ENCODE measurements around the gene IPCEF1.
"Not testable (repeated sequence)": the region's sequence is repeated elsewhere in the genome, so short reads cannot be mapped to it uniquely, and the experiment has no call there.

Gene IPCEF1

DNA sequence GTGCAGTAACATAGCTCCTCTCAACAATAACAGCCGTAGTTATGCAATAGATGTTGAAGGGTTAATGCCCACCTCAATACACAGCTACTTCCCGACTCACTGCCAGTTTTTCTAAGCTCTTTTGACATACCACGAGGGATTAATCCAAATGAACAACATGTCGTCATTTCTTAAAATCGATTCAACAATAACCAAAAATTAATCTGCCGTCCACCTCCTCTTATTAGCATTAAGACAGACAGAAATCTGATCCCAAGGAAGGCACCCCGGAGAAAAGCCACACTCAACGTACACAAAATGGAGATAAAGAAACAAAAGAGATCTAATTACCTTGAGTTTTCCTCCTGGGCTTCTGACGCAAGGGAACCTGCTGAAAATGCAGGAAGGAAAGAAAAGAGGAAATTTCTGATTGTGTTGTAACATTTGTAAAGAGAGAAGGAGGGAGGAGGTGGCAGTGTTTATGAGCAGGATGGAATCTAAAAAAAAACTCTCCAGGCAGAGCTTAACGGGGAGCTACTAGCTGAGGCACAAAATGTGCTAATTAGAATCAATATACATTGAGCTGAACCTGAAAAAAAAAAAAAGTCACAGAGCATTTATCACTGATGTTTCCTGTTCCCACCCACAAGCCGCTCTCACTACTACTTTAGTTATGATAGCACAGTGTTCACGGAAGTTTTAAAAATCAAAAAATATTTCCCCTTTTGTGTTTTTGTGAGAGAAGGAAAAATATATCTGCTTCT lies 109.3 kb downstream of the IPCEF1 start:
- DNase-seq (ENCODE audit: low read depth in 2 of 2), result no peak

DNA sequence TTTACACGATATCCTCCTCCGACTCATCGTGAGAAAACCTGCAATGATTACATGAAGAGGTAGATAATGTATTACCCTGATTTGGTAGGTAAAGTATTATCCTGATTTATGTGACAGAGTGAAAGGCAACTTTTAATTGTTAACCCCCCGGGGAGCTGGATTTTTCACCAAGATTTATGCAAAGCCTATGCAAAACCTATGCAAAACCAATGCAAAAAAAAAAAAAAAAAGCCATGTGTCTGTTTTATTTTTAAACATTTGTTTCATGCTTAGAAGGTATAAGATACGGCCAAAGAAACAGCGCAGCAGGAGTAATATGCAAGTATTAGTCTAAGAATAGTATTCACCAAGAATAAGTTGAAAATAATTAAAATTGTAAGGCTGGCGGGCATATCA lies 109.9 kb downstream of the IPCEF1 start:
- no peak for DNase-seq (ENCODE audit: low read depth in 2 of 2)

DNA sequence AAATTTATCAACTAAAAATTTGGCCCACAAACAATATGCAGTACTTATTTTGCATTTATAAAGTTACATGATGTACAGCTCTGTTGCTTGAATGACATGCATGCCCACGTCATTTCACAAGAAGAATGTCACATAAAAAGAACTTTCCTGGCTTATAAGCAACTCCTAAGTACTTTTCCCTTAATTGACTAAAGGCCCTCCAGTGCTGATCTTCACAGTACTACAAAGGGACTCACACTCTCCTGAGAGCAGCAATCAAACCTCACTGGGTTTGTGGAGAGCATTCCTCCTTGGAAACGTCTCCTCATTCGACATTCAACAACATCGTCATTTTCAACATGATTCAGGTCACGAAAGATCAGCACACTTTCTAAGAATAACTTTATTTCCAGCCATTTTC lies 111.1 kb downstream of the IPCEF1 start:
- no peak for DNase-seq (ENCODE audit: low read depth in 2 of 2)

DNA sequence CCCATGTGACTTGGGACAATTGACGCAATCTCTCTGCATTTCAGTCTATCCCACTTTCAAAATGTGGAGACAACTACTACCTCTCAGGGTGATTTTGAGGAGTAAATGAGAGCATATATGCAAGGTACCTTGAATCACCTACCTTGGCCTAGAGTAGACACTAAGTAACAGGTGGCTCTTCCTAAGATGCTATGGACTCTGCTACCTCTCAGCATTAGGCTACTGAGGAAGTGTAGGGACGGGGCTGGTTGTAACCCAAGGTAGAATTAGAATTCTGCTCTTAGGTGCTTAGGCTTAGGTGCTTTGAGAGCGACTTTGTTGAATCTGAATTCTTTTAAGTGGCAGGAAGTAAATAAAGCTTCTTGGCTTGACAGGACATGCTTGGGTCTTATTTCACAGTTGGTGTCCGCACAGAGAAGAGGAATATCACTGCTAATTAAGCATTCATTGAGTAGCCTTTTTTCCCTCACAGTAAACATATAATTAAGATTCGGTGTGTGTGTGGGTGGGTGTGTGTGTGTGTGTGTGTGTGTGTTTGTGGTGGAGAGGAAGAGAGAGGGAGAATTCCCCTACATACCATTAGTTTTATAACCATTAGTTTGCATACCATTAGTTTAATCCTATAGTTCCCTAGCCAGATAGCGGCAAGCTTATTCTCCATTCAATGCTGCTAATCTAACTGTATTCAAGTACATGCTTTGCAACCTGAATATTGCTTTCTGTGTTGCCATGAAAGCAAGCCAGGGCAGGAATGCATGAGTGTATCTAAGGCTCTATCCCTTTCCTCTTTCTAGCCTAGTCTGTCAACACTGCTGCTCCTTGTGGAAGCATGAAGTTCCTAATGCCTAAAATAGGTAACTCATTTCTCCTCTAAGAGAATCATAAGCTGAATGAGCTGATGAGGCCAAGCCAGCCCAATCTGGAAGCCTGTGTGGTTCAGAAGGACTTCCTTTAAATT lies 112.5 kb downstream of the IPCEF1 start:
- no peak for DNase-seq (ENCODE audit: low read depth in 2 of 2)

DNA sequence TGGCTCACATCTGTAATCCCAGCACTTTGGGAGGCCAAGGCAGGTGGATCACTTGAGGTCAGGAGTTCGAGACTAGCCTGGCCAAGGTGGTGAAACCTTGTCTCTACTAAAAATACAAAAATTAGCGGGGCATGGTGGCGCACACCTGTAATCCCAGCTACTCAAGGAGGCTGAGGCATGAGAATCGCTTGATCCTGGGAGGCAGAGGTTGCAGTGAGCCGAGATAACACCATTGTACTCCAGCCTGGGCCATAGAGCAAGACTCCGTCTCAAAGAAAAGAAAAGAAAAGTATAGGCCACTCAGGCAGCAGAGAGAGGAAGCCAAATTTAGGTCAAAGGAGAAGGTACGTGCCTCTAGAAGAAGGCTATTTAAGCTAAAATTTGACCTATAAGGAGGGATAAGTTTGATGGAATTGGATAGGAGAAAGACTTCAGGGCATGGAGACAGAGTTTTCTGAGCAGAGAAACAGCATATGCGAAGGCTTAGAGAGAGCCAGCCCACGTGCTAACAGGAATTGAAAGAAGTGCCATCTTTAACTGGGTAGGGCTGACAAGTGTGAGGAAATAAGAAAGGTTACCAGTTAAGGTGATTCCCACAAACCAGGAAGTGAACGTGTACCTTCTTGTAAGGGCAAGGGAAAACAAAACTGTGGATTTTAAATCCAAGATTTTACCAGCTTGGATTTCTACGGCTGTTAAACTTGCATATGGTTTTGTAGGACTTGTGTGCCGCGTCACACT lies 113.8 kb downstream of the IPCEF1 start:
- no peak for DNase-seq (ENCODE audit: low read depth in 2 of 2)

DNA sequence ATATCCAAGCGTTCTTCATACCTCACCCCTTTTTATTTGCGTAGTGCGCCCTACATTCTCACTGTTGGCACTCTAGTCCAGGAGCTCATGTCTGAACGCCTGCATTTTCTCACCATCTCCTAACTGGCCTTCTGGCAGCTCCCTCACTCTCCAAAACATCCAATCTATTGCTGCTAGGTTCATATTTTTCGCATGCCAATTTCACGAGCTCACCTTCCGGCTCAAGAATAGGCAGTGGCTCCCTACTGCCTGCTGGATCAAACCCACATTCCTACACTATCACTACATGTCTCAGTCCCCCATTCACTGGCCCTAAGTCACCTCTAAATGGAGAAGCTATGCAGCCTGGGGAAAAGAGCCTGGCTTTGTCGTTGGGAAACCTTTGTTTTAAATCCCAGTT lies 115.0 kb downstream of the IPCEF1 start:
- no peak for DNase-seq (ENCODE audit: low read depth in 2 of 2)

DNA sequence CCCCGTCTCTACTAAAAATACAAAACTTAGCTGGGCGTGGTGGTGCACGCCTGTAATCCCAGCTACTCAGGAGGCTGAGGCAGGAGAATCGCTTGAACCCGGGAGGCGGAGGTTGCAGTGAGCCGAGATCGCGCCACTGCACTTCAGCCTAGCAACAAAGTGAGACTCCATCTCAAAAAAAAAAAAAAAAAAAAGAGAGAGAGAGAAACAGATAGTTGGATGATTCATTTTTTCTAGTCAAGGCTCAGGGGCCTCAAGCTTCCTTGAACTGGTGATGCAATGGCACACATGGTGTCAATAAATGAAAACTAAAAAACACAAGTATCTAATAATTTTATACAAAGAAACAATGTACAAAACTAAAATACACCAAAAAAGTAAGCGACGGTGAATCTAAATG lies 115.5 kb downstream of the IPCEF1 start:
- DNase-seq (ENCODE audit: low read depth in 2 of 2), result not testable (repeated sequence)

DNA sequence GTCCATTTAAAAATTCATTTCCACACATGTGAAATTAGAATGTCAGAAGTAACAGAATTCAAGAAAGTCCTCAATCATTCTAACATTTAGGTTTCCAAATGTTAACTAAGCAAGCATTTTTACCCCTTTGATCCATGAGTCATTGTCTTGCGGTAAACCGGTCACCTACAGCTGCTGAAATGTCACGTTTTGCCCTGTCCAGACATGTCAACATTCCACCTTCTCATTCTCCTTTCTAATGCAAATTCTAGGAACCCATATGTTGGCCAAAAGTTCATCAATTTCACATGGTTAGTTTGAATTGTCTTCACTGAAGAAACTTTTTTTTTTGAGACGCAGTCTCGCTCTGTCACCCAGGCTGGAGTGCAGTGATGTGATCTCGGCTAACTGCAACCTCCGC lies 117.2 kb downstream of the IPCEF1 start:
- DNase-seq (ENCODE audit: low read depth in 2 of 2), result no peak

DNA sequence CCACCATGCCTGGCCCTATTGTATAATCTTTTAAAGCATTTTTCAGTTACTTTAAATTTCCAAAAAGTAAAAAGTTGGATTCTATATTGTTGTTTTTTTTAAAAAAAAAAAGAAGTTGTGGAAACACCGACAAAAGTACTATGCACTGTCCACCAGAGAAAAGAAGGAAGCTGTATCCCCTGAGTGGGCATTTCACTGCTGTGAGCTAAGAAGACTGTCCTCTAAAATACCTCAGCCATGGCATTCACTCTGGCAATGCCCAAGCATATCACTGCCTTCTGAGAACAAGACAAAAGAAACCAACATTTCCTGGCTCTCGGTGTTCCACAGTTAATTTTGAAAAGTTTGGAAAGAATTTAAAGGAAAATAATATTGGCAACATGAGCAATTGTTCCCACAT lies 117.8 kb downstream of the IPCEF1 start:
- DNase-seq (ENCODE audit: low read depth in 2 of 2), result no peak

DNA sequence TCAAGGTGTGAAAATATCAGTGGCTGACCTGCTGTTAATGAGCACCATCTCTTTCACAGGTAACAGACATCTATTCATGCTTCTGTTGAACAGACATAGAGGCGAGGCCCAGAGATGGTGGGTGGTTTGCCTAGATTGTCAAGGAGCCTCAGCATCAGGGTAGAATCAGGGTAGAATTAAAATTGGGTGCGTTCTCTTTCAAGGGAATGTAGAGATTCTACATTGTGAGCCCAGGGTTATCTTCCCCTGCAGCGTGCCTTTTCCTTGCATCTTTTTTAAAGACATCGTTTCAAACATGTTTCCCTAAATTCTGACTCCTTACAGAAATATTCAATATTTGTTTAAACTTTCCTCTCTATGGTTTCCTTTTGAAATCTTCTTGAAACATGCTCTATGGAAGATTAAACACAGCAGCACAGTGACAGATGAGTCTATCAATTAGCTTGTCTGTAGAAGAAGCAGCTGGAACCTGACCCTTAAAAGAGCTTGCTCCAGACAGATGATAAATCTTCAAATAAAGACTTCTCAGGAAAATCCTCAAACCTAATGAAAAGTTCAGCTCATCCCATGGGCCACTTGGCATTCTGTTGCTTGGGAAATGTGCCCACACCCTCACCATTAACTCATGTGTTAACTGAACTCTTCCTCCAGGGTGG lies 119.8 kb downstream of the IPCEF1 start:
- no peak for DNase-seq (ENCODE audit: low read depth in 2 of 2)

DNA sequence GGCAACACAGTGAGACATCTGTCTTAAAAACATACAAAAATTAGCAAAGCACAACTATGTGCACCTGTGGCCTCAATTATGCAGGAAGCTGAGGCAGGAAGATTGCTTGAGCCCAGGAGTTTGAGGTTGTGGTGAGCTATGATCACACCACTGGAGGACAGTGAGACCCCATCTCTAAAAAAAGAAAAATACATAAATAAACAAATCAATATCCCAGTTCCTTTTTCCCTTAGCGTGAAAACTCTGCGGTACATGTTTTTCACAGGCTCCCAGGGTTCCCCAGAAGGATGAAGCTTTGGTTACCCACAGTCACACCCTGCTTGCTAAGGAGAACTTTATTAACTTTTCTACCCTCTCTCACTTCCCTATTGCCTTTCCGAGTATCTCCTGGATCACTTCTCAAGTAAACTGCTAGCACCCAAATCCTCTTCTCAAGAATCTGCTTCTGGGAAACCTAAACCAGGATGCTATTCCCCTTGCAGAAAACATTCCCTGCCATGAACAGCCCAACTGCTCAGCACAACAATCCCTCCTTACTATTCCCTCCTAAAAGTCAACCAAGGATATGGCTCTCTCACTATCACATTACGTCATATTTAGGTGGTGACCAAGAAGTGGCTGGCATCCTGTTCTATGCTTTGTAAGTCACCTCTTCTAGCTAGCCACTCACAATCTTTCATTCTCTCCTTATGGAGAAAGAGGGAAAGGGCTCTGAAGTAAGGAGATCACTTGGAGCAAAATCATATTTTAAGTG lies 122.4 kb downstream of the IPCEF1 start:
- no peak for DNase-seq (ENCODE audit: low read depth in 2 of 2)

DNA sequence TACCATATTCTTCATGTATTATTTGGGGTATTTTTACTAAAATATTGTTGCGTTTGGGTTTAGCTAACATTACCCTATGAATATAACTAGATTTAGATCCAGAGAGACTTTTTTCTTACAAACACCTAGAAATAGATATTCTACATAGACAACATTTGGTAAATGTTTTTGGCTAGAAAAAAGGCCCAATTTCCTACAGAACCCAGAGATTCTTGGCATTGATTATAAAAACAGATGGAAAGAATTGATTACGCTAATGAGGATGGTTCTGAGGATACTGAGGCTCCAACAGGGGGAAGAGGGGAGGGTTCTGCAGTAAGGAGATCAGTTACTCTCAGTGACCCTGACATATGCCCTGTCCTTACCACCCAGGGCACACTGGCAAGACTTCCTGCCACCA lies 123.2 kb downstream of the IPCEF1 start:
- no peak for DNase-seq (ENCODE audit: low read depth in 2 of 2)

DNA sequence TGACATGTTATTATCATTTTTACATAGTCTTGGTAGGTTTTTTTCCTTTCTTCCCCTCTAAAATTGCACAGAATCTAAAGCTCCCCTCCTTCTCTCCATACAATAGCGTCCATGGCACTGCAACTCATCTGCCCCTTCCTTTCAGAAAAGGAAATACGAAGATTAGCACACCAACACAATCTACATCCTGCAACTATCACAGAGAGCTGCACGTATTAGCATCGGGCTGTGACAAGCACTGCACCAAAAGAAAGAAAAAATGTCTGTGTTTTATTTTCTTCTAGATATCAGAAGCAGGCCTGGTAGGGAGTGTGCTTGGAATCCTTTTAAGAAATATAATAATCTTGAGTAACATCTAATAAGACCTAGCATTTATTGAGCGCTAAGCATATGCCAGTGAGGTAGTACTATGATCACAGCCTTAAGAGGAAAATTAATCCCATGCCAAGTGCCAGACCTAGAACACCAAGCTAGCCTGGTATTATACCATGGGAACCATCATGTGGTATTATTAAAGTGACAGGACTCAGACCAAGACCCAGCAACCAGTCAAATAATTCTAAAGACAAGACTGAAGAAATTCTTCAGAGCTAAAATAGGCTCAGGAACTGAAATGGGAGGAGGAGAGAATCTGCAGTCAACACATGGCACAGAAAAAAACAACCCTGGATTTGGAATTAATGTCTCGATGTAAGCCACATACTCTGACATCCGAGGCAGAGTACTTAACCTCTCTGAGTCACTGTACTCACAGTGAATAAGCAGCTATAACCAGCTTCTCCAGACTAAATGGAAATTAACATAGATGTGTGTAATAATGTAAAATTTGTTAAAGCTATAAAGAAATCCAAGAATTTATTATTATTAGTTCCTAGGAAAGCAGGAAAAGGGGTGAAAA lies 124.3 kb downstream of the IPCEF1 start:
- DNase-seq (ENCODE audit: low read depth in 2 of 2), result no peak

DNA sequence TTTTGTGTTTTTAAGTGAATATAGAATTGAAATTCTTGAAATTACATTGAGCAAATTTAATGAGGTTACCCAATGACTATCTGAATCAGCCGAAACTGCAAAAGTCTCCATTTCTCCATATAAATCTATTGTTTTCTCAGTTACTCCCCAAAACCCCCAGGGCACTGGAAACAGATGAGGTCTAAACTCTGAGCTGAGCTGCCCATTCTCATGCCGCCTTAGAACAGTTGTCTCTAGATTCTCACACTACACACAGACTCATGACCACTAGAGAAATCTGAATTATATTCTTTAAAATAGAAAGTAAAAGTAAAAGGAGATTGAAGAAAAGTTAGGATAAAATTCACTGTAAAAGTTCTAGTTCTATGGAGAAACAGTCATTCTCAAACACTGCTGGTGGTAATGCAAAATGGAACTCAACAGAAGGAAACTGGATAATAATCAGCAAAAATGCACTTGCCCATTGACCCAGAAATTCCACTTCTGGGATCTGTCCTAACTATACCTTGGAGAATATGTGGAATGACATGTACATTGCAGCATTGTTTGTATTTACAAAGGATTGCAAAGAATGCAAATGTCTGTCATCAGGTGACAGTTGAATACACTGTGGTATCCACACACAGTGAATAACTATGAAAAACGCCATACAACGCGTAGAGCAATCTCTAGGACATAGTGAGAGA lies 125.5 kb downstream of the IPCEF1 start:
- DNase-seq (ENCODE audit: low read depth in 2 of 2), result no peak

DNA sequence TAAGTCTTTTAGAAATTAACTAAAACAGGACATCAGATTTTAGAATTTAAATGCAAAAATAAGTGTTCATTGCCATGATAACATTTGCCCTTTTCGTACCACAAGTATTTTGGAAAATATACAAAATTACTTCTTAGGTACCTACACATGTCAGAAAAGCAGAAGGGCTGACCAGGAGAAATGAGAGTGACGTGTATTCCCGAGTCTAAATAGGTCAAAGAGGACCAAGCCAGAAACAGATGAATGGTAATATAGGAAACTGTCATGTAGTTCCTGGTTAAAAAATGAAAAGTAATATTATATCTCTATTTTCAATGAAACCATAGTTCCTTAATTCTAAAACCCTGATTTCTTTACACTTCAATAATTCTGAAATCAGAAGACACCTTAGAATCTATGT lies 126.2 kb downstream of the IPCEF1 start:
- no peak for DNase-seq (ENCODE audit: low read depth in 2 of 2)

DNA sequence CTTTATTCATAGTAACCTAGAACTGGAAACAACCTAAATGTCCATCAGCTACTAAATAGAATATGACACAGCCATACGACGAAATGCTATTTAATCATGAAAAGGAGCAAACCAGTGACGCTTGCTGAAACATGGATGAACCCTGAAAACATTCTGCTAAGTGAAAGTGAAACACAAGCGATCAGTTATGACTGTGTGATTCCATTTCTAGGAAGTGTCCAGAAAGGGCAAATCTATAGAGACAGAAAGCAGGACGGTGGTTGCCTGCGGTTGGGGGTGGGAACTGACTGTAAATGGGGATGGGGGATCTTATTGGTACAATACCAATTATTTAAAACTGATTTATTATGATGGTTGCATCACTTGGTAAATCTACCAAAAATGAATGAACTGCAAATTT lies 126.8 kb downstream of the IPCEF1 start:
- DNase-seq (ENCODE audit: low read depth in 2 of 2), result no peak

DNA sequence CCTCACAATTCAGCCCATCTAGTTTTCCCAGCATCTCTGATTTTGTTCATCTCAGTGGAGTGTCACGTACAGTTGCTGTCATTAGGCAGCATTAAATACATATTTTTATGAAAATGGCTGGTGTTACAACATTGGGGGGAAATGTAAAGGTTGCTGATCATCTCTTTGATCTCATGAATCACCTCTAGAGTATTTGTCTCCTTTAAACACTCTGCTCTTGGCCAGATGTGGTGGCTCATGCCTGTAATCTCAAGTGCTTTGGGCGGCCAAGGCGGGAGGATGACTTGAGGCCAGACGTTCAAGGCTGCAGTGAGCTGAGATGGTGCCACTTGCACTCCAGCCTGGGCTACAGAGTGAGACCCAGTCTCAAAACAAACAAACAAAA lies 128.1 kb downstream of the IPCEF1 start:
- no peak for DNase-seq (ENCODE audit: low read depth in 2 of 2)

DNA sequence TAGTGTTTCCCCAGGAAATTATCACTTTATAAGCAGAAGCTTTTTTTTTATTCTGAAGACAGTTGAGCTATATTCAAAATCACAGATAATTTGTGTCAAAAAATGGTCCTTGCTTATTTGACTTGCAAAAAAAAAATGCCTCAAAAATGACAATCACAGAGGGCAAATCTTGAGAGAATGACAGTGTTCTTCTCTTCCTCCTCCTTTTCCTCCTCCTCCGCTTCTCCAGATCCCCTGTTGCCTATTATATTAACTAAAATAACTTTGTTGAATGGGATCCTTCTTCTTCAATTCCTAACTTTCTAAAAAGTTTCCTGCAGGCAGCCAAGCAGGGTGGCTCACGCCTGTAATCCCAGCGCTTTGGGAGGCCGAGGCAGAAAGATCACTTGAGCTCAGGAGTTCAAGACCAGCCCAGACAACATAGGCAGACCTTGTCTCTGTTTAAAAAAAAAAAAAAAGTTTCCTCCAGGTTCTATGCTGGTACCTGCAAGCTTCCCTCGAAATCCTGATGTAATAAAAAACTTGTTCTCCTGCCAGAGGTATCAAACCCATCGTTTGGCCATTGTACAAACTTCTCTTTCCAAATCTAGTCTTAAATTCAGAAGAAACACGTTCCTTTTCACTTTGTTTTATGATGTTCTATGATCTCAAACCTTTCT lies 128.6 kb downstream of the IPCEF1 start:
- no peak for DNase-seq (ENCODE audit: low read depth in 2 of 2)

DNA sequence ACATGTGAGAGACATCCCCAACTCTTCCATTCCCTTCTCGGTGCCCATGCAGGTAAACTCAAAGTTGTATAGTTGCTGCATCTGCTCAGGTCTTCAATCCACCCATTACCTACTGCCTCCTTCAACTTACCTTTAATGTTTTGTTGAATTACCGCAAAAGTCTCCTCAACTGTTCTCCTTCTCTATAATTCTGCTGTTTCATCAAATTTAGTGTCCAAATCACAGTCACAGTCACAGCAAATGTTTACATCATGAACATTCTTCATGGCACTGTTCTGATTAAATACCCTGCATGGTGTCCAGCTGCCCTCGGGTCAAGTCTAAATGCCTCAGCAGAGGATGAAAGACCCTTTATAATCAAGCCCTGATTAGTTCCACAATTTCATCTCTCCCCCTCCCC lies 130.1 kb downstream of the IPCEF1 start:
- DNase-seq (ENCODE audit: low read depth in 2 of 2), result no peak

Data from stimulated activated CD4-positive, alpha-beta T cell treated with anti-CD3 and anti-CD28 coated beads, Interleukin-1b, Interleukin-23, amount 100 ng/mL, for 1 hour (primary cell).